CD4-positive, alpha-beta T cell treated with Interleukin-4 for 1 hour (primary cell): ENCODE data around the gene ZNF830.
"Not testable (repeated sequence)": the region's sequence is repeated elsewhere in the genome, so short reads cannot be mapped to it uniquely, and the experiment has no call there.

Source experiments
- DNase-seq, 2 donors: peaks; one replicate each; pipeline ENCODE4 v3.0.0-alpha.2; 2020 to 2022

The ZNF830 gene, protein sequence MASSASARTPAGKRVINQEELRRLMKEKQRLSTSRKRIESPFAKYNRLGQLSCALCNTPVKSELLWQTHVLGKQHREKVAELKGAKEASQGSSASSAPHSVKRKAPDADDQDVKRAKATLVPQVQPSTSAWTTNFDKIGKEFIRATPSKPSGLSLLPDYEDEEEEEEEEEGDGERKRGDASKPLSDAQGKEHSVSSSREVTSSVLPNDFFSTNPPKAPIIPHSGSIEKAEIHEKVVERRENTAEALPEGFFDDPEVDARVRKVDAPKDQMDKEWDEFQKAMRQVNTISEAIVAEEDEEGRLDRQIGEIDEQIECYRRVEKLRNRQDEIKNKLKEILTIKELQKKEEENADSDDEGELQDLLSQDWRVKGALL

DNA sequence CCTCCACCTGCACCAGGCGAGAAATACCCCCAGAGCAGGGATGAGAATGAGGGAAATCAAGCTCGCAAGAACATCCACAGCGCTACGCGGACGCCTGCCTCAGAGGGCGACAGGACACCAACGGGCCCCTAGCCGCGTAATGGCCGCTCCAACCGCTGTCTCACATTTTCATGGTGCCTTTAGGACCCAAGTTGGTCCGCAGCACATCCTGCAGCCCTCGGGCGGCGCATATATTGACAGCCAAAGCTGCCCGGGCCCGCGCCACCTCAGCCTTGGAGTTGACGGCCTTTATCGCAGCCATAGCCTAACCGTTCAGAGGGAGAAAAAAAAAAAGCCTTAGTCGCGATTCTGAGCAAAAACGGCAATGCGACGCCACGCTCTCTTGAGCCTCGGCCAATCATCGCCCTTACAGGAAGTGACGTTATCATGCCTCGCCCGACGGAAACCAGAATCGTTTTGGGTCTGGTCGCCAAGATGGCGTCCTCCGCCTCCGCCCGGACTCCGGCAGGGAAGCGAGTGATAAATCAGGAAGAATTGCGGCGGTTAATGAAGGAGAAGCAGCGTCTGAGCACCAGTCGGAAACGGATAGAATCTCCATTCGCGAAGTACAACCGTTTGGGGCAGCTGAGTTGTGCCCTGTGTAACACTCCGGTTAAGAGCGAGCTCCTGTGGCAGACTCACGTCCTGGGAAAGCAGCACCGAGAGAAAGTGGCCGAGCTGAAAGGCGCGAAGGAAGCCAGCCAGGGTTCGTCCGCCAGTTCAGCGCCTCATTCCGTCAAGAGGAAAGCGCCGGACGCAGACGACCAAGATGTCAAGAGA is at the start of gene ZNF830, which contains the start of gene CCT6B:
Gene ZNF830, plus strand, starts transcription at position 448 of the 819 bp plus-strand sequence. Its CDS starts 27 bp downstream, at position 475.
Gene CCT6B, minus strand, starts transcription at position 368 of the 819 bp plus-strand sequence. Its CDS starts 67 bp downstream, at position 301.
- DNase-seq = peak; percentile 93 to 94

DNA sequence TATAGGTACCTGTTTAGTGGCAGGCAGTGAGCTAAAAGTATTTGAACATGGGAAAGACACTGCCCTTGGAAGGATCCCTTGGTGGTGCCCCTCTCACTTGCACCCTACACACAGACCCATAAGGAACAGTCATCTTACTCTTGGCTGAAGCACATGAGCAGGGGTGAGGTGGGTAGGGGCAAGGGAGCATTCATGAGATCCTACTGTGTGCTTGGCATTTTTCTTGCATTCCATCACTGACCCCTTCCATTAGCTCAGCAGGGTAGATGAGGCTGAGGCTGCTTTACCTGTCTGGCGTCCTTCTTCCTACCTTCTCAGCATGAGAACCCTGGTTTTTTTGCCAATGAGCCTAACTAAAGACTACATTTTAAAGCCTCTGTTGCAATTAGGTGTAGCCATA is 48.3 kb upstream of the ZNF830 start:
- DNase-seq = no peak

DNA sequence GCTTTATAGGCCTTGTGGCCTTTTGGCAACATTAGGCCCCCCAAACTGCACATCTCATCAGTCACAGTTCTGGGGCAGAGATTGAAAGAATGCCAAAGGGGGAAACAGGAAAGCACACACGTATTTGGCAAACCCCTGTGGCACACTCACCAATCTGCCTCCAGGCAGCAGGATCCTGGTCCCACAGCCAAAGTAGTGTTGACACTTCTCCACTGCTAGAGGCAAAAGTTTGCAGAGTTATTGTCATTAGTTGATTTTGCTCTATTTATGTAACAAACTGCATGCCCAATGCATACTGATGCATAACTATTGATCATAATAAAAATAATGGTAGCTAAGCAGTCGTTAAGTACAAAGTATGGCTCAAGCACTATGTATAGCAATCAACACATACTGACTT is 45.2 kb upstream of the ZNF830 start:
- DNase-seq = no peak

DNA sequence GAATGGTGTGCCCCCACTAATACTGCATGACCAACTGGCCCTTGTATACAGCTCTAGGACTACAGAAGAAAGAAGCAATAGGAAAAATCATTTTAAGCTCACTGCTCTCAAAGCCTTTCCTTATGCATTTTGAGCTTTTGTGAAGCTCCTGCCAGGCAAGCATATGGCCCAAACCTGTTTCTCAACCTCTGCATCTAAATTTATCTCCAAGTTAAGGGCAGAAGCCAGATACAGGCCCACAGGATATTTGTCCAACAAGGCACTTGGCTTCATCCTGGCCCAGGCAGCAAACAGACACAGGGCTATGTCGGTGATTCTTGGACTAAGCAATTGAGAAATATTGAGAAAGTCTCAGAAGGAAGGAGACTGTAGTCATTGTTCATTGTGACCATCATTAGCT is 44.0 kb upstream of the ZNF830 start:
- no peak for DNase-seq

DNA sequence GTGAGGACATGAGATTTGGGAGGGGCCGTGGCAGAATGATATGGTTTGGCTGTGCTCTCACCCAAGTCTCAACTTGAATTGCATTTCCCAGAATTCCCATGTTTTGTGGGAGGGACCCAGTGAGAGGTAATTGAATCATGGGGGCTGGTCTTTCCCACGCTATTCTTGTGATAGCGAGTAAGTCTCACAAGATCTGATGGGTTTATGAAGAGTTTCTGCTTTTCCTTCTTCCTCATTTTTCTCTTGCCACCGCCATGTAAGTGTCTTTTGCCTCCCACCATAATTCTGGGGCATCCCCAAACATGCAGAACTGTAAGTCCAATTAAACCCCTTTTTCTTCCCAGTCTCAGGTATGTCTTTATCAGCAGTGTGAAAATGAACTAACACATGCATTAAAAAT is 40.7 kb upstream of the ZNF830 start:
- no peak for DNase-seq

DNA sequence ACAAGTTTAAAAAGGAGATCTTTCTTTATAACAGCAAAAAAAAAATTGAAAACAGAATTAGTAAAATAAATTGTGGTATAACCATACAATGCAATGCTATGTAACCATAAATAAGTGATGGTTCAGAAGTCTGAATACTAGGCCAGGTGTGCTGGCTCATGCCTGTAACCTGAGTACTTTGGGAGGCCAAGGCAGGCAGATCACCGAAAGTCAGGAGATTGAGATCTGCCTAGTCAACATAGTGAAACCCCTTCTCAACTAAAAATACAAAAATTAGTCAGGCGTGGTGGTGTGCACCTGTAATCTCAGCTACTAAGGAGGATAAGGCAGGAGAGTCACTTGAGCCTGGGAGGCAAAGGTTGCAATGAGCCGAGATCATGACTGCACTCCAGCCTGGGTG is 34.7 kb upstream of the ZNF830 start:
- DNase-seq = no peak

DNA sequence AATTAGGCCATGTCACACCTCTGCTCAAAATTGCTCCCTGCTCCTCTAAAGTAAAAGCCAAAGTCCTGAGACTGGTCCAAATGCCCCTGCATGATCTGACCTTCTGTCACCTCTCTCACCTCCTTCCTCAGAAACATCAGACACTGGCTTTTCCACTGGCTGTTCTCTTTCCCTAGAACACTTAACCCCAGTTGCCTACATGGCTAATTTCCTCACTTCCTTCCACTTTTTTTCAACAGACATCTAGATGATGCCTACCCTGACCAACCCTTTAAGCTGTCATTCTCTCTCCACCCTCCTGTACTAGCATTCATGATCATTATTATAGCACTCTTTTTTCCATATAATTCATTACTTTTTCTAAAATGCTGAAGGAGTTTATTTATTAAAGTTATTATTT is 31.1 kb upstream of the ZNF830 start:
- no peak for DNase-seq

DNA sequence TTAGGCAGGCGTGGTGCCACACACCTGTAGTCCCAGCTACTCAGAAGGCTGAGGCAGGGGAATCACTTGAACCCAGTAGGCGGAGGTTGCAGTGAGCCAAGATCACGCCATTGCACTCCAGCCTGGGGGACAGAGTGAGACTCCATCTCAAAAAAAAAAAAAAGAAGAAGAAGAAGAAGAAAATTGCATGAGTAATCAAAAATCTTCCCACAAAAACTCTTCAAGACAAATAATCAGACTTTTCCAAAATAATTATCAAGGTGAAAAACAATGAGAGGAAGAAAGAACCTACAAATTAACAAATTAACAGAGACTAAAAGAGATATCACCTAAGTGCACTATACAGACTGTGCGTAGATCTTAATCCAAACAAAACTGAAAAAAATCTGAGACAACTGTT is 10.6 kb upstream of the ZNF830 start:
- not testable (repeated sequence) for DNase-seq

DNA sequence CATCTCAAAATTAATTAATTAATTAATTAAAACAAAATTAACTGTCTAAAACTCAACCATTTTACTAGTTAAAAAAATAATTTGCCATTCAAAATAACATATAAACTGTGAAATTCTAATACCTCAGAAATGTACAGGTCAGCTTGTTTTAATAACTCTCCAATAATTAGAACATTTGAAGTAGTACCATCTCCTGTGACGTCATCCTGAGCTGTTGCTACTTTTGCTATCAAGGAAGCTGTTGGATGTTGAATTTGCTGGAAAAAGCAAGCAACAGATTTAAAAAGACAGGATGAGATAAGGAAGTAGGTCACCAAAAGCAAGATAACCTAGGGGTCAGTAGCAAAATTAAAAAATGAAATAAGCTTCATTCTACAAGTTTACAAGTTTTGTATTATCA is 2.9 kb upstream of the ZNF830 start:
- no peak for DNase-seq

DNA sequence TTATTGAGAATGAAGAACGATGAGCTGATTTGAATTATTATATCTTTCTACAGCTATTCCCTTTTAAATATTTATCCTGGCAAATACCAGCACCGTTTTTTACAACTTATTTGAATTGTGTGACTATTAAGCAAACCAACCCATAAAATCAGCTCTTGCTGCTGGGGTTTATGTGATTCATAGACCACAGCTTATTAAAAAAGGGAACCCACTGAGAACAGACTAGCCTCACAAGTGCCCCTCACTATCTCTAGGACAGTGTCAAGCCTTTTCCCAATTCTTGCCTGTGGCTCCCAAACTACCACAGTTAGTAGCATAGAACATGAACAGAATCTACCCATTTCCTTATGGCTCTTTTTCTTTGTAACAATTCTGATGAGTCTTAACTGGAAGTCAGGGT is 12.8 kb downstream of the ZNF830 start:
- DNase-seq = no peak

DNA sequence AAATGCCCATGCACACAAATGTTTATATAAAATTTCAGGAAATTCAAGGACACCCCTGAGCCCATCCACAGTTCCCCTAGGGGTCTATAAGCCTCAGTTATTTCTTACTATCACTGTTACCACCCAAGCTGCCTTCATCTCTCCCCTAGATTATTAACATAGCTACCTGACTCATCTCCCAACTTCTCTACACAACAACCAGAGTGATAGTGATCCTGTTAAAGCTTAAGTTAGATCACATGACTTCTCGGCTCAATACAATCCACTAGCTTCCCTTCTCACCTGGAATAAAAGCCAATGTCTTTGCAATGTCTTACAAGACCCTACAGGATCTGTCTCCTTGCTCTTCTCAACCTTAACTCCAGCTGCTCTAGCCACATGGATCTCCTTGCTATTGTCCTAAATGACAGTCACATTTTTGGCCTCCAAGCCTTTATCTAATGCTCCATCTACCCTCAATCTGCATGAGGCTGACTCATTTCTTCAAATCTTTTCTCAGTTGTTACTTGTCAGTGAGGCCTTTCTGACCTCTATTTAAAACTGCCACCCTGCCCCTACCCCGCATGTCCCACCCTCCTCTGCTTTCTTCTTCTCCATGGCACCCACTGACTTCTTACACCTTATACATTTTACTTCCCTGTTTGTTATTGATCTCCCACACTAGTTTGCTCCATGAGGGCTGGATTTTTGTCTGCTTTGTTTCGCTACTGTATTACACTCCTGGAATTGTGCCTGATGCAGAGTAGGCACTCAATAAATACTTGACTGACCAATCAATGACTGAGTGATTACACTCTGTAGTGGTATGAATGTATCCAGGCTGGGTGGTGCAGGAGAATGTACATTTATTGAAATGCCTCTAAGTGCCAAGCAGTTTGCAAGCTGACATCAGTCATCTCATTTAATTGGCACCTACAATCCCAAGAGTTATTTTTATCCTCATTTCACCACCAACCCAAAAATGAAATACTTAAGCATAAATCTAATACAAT is 13.8 kb downstream of the ZNF830 start:
- DNase-seq = no peak

DNA sequence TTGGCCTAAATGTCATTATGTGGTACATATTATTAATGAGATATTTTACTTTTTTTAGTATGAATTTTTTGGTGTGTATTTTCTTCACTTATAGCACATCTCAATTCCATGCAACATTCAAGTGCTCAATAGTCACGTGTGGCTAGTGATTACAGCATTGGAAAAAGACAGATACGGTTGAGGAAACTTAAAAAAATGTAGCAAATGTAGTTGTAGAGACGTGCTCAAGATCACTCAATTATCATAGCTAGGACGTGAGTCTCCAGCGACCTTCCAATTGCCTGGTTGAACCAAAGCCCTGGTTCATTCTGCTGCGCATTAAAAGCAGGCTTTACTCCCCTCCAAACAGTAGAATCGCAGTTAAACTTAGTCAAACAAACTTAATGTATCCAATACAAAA is 17.8 kb downstream of the ZNF830 start:
- no peak for DNase-seq

DNA sequence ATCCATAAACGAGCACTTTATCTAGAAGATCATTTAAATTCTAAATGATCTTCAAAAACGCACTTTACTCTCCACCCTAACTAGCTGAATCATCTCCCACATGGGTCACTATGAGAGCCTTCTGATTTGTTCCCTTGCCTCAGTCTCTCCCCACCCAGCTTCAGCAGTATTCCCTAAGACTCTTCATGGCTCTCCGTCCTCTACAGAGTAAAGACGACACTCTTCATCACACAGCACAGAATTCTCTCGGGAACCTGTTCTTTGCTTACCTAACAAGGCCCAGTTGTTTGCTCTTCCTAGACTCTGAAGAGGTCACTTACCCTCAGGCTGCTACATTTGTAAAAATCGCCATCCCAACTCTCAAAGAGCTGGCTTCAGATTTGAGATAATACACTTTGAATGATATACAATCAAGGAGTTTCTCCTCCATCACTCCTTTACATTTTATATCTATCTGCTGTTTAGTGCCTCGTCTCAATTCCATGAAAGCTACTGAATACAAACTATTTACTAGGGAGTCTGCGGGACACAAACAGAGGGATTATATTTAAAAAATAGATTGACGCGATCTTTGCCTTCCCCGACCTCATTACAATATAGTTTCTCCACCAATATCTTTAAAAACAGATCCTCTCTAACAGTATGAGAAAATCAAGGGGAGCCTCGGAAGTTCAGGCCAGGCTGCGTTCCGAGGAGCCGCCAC is 18.5 kb downstream of the ZNF830 start:
- no peak for DNase-seq

DNA sequence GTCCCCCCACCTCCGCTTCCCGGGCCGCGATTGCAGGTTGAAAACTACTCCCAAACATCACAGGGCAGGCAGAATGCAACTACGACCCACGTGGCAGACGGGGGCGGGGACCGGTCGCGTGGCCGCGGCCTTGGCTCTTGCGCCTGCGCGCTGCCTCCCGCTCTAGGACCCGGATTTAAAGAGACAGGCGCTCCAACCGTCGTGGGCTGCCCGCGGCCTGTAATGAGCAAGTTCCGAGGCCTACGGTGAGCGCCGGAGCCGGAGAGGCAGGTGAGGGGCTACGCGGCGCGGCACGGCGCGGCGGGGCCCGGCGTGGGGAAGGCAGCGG is 19.0 kb downstream of the ZNF830 start, which contains the start of gene LIG3:
Gene LIG3, plus strand, starts transcription at position 160 of the 328 bp plus-strand sequence. CDS start 2,494 bp downstream, outside the sequence.
- peak; percentile 93 to 94 for DNase-seq

DNA sequence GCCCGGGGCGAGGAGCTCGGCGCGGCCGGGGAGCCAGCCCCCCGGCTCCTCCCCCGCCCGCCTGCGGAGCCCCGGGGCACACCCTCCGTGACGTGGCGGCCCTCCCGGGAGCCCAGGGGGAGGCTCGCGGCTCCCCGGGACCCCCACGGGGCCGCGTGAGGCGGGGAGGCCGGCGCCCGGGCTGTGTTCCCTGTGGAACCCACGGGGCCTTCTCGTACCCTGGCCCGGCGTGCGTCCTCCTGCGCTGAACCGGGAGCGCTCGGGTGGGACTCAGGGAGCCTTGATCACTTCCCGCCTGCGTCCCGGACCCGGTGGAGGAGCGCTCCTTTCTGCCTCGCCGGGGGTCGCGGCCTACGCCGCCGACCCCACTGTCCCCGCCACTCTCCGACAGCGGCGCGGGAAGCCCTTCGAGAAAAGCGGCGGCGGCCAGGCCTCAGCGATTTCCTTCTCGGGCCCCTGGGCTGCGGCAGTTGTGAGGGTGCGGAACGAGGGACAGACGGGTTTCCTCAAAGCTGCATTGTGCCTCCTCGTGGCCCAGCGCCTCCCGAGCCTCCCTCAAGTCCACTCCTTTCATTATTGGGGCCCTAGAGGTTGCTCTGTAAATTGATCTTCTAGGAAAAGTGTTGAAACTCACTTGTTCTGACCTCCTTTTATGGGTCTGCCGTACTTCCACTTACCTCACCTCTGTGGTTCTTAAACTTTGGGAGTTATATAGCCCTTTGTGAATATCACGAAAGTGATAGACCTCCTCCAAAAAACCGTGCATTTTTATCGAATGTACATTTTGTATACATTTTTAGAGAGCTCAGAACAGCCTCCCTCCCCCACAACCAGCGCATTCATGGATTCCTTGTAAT is 19.6 kb downstream of the ZNF830 start:
- peak; percentile 75 to 82 for DNase-seq

DNA sequence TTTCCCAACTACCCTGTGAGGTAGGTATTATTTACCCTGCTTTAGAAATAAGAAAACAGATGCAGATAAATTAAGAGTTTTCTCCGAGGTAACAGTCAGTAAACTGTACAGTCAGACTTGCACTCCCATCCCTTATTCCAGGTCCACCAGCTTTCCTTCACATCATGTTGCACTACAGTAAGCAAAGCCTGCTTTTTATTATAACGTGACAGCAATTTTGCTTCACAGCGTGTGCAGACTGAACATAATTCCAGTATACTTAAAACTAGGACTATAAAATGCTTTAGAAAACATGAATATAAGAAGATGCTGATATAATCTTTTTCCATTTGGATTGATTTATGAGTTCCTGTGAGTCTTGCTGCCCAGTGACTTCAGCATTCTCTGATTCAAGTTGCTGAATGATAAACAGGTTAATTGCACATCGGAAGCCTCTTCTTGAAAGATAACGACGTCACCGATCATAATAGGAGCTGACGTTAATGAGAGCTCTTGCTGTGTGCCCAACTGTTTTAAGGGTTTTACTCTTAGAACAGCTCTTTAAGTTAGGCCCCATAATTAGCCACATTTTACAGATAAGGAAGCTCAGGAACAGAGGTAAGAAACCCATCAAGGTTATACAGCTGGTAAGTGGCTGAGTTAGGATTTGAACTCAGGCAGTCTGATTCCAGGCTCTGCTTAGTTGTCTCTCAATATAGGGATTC is 20.4 kb downstream of the ZNF830 start:
- DNase-seq = no peak

DNA sequence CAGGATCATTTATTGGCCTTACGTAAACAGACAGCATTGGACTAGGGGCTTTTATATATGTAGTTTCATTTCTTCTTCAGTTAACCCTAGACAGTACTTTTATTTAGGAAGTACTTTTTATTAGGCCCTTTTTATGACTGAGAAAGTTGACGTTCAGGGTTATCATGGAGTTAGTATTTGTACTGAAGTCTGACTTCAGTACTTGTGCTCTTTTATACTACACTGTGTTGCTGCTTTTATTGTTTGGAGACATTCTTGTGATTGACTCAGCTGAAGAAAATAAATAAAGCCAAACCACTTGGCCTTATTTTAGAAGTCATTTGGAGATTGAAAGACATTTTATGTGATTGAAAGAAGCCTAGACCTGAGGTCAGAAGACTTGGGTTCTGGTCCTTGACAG is 25.9 kb downstream of the ZNF830 start:
- DNase-seq = no peak

DNA sequence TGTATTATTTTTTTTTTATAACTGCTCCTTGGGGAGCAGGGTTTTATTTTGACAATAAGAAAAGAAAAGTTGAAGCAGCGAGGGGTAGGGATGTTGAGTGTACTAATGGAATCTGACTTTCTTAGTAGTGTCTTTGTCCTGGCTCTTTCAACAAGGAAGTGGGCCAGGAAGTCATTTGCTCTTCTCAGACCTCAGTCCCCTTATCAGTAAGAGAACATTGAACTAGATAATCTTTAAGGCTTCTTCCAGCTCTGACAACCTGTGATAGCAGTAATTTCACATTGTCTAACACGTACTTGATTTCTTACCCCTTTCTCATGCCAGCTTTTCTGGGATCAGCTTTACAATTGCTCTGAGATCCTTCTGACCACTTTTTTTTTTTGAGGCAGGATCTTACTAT is 27.3 kb downstream of the ZNF830 start:
- DNase-seq = no peak

DNA sequence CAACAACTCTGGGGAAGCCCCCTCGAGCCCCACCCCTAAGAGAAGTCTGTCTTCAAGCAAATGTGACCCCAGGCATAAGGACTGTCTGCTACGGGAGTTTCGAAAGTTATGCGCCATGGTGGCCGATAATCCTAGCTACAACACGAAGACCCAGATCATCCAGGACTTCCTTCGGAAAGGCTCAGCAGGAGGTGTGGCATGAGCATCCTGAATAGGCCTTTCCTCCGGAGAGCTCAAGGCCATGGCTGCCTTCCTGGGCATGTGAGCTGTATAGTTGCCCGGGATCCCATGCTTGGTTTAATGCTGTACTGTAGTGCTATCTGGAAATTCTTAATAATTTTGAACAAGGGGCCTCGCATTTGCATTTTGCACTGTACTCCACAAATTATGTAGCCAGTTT is 28.1 kb downstream of the ZNF830 start:
- no peak for DNase-seq

DNA sequence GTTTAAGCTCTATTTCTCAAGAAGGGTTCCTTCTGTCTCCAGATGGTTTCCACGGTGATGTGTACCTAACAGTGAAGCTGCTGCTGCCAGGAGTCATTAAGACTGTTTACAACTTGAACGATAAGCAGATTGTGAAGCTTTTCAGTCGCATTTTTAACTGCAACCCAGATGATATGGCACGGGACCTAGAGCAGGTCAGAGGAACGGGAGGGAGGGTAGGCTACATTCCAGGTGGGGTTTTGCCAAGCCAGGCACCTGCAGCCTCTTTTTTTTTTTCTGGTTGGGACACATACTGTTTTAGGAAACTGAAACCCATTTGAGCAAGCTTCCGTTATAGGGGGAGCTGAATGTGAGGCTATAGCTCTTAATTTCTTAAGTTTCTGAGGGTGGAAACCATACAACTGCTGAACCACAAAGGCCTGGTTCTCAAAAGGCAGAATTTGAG is 29.6 kb downstream of the ZNF830 start:
- DNase-seq = no peak
